ENCODE data around the gene REM2.

REM2 gene

DNA sequence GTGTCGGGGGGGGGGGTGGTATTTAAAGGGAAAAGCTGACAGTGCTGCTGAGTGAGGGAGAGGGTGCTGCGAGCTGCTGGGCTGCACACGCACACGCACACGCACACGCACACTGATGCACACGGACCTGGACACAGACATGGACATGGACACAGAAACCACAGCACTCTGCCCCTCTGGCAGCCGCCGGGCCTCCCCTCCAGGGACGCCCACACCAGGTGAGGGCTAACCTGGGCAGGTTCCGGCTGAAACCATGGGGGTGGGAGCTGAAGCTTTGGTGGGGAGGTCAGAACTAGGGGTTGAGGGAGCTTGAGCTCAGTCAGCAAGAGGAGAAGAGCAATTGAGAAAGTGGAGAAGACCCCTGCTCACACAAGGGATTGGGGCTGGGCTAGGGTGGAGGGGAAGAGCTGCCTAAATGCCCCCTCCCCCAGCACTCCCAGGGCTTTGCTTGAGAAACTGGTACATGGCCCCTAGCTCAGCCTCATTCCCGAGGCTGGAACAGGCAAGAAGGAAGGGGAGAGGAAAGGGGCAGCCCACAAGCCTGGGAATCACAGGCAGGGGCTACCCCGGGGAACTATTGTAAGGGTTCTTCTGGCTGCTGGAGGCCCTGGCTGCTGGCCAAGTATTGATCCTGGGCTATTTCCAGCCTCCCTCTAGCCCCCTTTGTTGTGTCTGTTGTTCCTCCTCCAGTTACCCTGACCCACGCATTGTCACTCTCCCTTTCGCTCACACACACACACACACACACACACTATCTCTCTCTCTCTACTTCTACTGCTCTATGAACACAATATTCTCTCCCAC lies at the start of gene REM2:
Gene REM2 (plus strand): TSS at position 50 of the 804 bp plus-strand sequence. CDS start 66 bp downstream, at position 116.
- no peak for DNase-seq

GRCh38 chr14:22835505-22835904 lies 47.5 kb upstream of the REM2 start:
- DNase-seq: no peak

- DNase-seq: no peak
These were observed 46.5 kb upstream of the REM2 start, which contains the start of gene MMP14 for GRCh38 chr14:22836301-22837113. TSS of gene MMP14 (plus strand) at chr14:22836585. CDS start at chr14:22836818, 233 bp downstream.

- no peak for DNase-seq
These were observed 45.8 kb upstream of the REM2 start for GRCh38 chr14:22837114-22837749.

DNA sequence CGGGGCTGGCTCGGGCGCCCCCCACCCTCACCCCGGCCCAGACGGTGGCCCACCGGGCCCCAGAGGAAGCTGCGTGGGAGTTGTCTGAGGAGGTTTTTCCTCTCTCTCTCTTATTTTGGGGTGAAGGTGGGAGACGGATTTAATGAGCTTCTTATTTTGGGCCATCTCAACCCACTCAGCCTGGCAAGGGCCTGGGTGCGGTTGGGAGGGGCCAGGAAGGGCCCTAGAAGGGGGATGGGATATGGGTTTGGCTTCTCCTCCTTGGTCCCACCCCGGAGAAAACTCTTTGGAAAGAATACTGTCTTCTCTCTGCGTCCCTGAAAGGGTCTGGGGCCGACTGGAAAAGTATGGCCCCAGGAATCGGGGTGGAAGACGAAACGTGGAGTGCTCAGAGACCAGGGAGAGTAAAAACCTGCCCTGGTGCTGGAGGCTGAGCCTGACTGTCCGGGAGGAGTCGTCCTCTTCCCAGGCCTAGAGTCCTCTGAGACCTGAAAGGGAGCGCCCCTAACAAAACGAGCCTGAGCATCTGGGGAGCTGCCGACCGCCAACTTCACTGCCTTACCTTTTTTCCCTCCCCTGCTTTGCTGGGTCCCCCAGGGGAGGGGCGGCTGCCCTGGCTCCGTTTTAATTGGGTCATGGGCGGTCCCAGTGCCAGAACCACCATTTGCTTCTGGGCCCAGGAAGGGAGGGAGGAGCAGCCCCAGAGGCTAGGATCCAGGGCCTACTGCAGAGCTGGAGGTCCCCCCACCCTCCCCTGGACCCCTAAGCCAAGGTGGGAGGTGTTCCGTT lies 45.1 kb upstream of the REM2 start:
- DNase-seq: no peak

GRCh38 chr14:22838631-22839041 lies 44.4 kb upstream of the REM2 start:
- no peak for DNase-seq

DNA sequence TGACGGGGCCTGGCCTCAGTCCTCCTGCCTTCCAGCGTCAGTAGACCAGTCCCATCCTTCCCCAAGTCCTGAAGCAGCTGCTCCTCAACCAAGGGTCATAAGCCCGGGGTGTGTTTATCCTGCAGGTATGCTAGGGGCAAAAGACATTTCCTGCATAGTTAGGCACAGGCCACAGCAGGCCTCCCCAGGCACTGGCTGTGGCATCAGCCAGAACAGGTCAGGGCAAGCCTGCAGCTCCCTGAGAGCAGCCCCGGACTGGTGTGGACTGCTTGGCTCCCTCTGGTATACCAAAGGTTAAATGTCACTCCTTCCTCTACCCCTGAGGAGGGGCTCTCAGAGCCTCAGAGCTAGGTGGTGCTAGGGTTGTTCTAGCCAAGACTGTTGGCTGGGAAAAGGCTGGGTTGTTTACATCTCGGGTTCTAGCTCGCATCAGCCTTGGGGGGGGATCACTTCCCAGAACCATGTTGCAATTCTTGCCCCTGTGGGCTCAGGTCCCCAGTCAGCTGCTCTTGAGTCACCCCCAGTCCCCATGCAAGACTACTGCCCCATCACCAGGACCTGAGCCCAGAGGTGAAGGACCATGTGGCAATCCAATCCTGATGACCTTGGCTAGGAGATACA lies 43.8 kb upstream of the REM2 start:
- DNase-seq: no peak

GRCh38 chr14:22841311-22841710 lies 41.7 kb upstream of the REM2 start:
- no peak for DNase-seq

DNA sequence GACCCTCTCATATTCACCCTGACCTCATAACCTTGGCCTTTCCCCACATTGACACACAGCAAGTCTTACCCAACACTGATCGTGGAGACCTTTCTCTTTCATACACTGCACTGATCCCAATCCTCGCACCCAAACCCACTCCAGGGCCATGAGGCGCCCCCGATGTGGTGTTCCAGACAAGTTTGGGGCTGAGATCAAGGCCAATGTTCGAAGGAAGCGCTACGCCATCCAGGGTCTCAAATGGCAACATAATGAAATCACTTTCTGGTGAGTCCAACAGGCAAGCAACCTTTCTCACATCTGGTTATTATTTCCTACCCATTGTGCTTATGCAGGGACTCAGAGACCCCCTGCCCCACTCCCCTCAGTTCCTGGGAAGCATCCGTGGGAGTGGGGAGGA lies 41.3 kb upstream of the REM2 start:
- DNase-seq: no peak

- no peak for DNase-seq
These were observed 40.6 kb upstream of the REM2 start for GRCh38 chr14:22842211-22843122.

- DNase-seq: no peak
These were observed 39.7 kb upstream of the REM2 start for GRCh38 chr14:22843123-22843925.

DNA sequence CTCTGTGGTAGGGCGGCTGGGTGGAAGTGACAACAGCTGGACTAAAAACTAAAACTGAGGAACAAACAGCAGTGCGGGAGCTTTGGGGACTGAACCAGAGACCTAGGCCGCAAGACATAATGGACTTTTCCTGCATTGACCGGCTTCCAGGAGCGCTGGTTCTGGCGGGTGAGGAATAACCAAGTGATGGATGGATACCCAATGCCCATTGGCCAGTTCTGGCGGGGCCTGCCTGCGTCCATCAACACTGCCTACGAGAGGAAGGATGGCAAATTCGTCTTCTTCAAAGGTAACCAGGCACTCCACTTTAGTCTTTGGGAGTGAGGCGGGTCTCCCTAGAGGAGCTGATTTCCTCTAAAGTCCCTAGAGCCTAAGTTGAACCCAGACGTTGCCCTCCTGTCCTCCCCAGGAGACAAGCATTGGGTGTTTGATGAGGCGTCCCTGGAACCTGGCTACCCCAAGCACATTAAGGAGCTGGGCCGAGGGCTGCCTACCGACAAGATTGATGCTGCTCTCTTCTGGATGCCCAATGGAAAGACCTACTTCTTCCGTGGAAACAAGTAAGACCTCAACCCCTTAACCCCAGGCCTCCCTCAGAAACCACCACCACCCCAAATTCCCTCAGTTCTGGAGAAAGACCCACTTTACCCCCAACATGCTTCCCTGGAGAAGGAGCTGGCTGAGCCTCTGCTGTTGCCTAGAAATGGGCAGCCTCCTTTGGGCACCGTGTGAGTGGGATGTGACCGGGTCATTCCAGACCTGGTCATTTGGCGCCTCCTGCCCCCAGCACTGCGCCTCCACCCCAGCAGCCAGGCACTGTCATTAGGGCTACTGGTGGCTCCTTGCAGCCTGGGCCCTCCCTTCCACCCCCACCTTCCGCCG lies 38.6 kb upstream of the REM2 start:
- DNase-seq: no peak

GRCh38 chr14:22845103-22845394 lies 38.0 kb upstream of the REM2 start:
- DNase-seq: no peak

DNA sequence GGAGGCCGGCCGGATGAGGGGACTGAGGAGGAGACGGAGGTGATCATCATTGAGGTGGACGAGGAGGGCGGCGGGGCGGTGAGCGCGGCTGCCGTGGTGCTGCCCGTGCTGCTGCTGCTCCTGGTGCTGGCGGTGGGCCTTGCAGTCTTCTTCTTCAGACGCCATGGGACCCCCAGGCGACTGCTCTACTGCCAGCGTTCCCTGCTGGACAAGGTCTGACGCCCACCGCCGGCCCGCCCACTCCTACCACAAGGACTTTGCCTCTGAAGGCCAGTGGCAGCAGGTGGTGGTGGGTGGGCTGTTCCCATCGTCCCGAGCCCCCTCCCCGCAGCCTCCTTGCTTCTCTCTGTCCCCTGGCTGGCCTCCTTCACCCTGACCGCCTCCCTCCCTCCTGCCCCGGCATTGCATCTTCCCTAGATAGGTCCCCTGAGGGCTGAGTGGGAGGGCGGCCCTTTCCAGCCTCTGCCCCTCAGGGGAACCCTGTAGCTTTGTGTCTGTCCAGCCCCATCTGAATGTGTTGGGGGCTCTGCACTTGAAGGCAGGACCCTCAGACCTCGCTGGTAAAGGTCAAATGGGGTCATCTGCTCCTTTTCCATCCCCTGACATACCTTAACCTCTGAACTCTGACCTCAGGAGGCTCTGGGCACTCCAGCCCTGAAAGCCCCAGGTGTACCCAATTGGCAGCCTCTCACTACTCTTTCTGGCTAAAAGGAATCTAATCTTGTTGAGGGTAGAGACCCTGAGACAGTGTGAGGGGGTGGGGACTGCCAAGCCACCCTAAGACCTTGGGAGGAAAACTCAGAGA lies 37.0 kb upstream of the REM2 start:
- no peak for DNase-seq

- DNase-seq: no peak
These were observed 36.2 kb upstream of the REM2 start for GRCh38 chr14:22846811-22847307.

GRCh38 chr14:22847661-22848341 lies 35.2 kb upstream of the REM2 start:
- DNase-seq: no peak

GRCh38 chr14:22848351-22849164 lies 34.5 kb upstream of the REM2 start:
- no peak for DNase-seq

Data from SIG-M5 (cell line).